HCT116 (cell line): Measurements from ENCODE around the gene ADARB2. TPM values are rescaled to one million over a fixed set of nuclear protein-coding genes. Genes with fewer than 3 reads are reported as not detected.

ENCODE experiments used
- ATAC-seq: fragments of 200-7000 bp; cut with Tn5 transposase; 2 replicates; pipeline ENCODE4 v1.9.1; 2020; ENCODE audit warnings: mild to moderate bottlenecking, moderate library complexity
- BruUV-seq: library from RNA; stranded (reverse); fragments of 400-500 nt; replicated peaks from 2 replicates; lab custom pipeline; 2021; lab: Mats Ljungman, UMichigan
- CTCF ChIA-PET: fragments of 300-600 bp; sonication (Branson Sonifier 250); formaldehyde crosslinking; loops from one replicate; lab custom pipeline; 2021; ENCODE audit warnings: antibody characterized with exemption; lab: Charles Lee
- POLR2A ChIA-PET: fragments of 300-600, 350-600 bp; sonication (Branson Sonifier 250); formaldehyde crosslinking; loops from one replicate; lab custom pipeline; 2021; ENCODE audit warnings: antibody characterized with exemption; lab: Charles Lee
- RAD21 ChIA-PET, 2 experiments: fragments of 300-600 bp; sonication (Branson Sonifier 250); formaldehyde crosslinking; loops; one replicate each; lab custom pipeline; 2023; ENCODE audit warnings: low total read pairs in 2 of 2; ENCODE audit not compliant: uncharacterized antibody in 2 of 2, unreplicated experiment in 2 of 2, low non-redundant PET in 1 of 2; lab: Charles Lee
- DNase-seq: peaks from one replicate; pipeline ENCODE4 v3.0.0-alpha.2; 2010; ENCODE audit warnings: low read depth, low spot score
- H2AFZ ChIP-seq: fragments of 200-600 bp; shearing (Covaris generic), sonication (generic); 2 replicates; pipeline ENCODE4 v1.6.1; 2017; ENCODE audit warnings: low read depth, mixed run types, mixed read lengths, antibody characterized with exemption, low read length; ENCODE audit not compliant: poor library complexity, severe bottlenecking
- H3K27ac ChIP-seq: 2 replicates; pipeline ENCODE4 v1.5.1; 2012; ENCODE audit warnings: low read depth, low read length
- H3K27me3 ChIP-seq: fragments of 200-600 bp; sonication (generic); 2 replicates; pipeline ENCODE4 v1.6.1; 2016; ENCODE audit warnings: mixed run types, low read length, mixed read lengths; ENCODE audit not compliant: insufficient read depth
- H3K36me3 ChIP-seq, 2 experiments: fragments of 200-500 bp in 1 of 2; fragments of 200-600 bp in 1 of 2; sonication (Bioruptor generic) in 1 of 2; sonication (generic) in 1 of 2; 2 replicates each; pipeline versions ENCODE4 v1.5.1 to v1.6.1; 2014 to 2016; ENCODE audit warnings: low read length in 2 of 2, inconsistent platforms in 1 of 2, mixed read lengths in 1 of 2, mixed run types in 1 of 2; ENCODE audit not compliant: insufficient read depth in 2 of 2, control insufficient read depth in 1 of 2
- H3K4me1 ChIP-seq, 2 experiments: fragments of 200-600 bp in 1 of 2; sonication (generic) in 1 of 2; 2 replicates each; pipeline versions ENCODE4 v1.5.1 to v1.6.1; 2012 to 2017; ENCODE audit warnings: low read length in 2 of 2, inconsistent platforms in 1 of 2, mild to moderate bottlenecking in 1 of 2, mixed read lengths in 1 of 2, mixed run types in 1 of 2, moderate library complexity in 1 of 2; ENCODE audit not compliant: insufficient read depth in 2 of 2, control insufficient read depth in 1 of 2
- H3K4me2 ChIP-seq: fragments of 200-600 bp; sonication (generic); 2 replicates; pipeline ENCODE4 v1.6.1; 2017; ENCODE audit warnings: mixed run types, low read length, mixed read lengths
- H3K4me3 ChIP-seq, 2 experiments: fragments of 200-600 bp in 1 of 2; sonication (generic) in 1 of 2; replicated peaks in 1 of 2; 2 replicates each; pipeline ENCODE4 v1.5.1; 2011 to 2016; ENCODE audit warnings: low read length in 2 of 2, control low read depth in 1 of 2, low read depth in 1 of 2, mild to moderate bottlenecking in 1 of 2, mixed read lengths in 1 of 2, mixed run types in 1 of 2
- H3K79me2 ChIP-seq: fragments of 200-600 bp; sonication (generic); 2 replicates; pipeline ENCODE4 v1.6.1; 2017; ENCODE audit warnings: mild to moderate bottlenecking, mixed run types, low read length, moderate library complexity, mixed read lengths; ENCODE audit not compliant: insufficient read depth
- H3K9ac ChIP-seq: fragments of 200-600 bp; sonication (generic); 2 replicates; pipeline ENCODE4 v1.6.1; 2016; ENCODE audit warnings: low read length, mixed read lengths
- H3K9me2 ChIP-seq: fragments of 200-600 bp; sonication (generic), shearing (Covaris generic); 2 replicates; pipeline ENCODE4 v1.6.1; 2017; ENCODE audit warnings: mixed run types, mild to moderate bottlenecking, moderate library complexity; ENCODE audit not compliant: insufficient read depth
- H3K9me3 ChIP-seq, 2 experiments: fragments of 200-500 bp in 1 of 2; fragments of 200-600 bp in 1 of 2; sonication (Bioruptor generic) in 1 of 2; sonication (generic) in 1 of 2; 2 replicates each; pipeline ENCODE4 v1.6.1; 2014 to 2017; ENCODE audit warnings: low read length in 2 of 2, mixed read lengths in 2 of 2, inconsistent platforms in 1 of 2, low read depth in 1 of 2, mild to moderate bottlenecking in 1 of 2, mixed run types in 1 of 2, moderate library complexity in 1 of 2; ENCODE audit not compliant: control insufficient read depth in 1 of 2, insufficient read depth in 1 of 2
- H4K20me1 ChIP-seq: fragments of 200-600 bp; sonication (generic), shearing (Covaris generic); 2 replicates; pipeline ENCODE4 v1.6.1; 2017; ENCODE audit warnings: mixed run types, mild to moderate bottlenecking, moderate library complexity; ENCODE audit not compliant: insufficient read depth
- CBX3 ChIP-seq: IDR thresholded peaks from 2 replicates; pipeline ENCODE4 v1.6.1; 2012; ENCODE audit warnings: low read depth
- CEBPB ChIP-seq: IDR thresholded peaks from 2 replicates; pipeline ENCODE4 v1.6.1; 2012; ENCODE audit warnings: low read depth
- EGR1 ChIP-seq: IDR thresholded peaks from 2 replicates; pipeline ENCODE4 v1.6.1; 2012; ENCODE audit warnings: low read depth
- ELF1 ChIP-seq: IDR thresholded peaks from 2 replicates; pipeline ENCODE4 v1.6.1; 2012; ENCODE audit warnings: low read depth, borderline replicate concordance
- EZH2 ChIP-seq: fragments of 200-600 bp; sonication (generic); IDR thresholded peaks from 2 replicates; pipeline ENCODE4 v1.6.1; 2017; ENCODE audit warnings: antibody characterized with exemption, mixed run types
- FOSL1 ChIP-seq: IDR thresholded peaks from 2 replicates; pipeline ENCODE4 v1.6.1; 2012; ENCODE audit warnings: low read depth
- POLR2AphosphoS5 ChIP-seq: IDR thresholded peaks from 2 replicates; pipeline ENCODE4 v1.6.1; 2011; ENCODE audit warnings: mild to moderate bottlenecking, low read depth, low read length, moderate library complexity
- RAD21 ChIP-seq: IDR thresholded peaks from 2 replicates; pipeline ENCODE4 v1.6.1; 2012; ENCODE audit warnings: low read depth, mild to moderate bottlenecking
- SIN3A ChIP-seq: IDR thresholded peaks from 2 replicates; pipeline ENCODE4 v1.6.1; 2012; ENCODE audit warnings: low read depth
- SP1 ChIP-seq: IDR thresholded peaks from 2 replicates; pipeline ENCODE4 v1.6.1; 2012; ENCODE audit warnings: low read depth
- SRF ChIP-seq: IDR thresholded peaks from 2 replicates; pipeline ENCODE4 v1.6.1; 2012; ENCODE audit warnings: low read depth
- TCF7L2 ChIP-seq: IDR thresholded peaks from 2 replicates; pipeline ENCODE4 v1.7.0; 2011; ENCODE audit warnings: borderline replicate concordance, inconsistent platforms; ENCODE audit not compliant: insufficient read depth, insufficient read length; ENCODE audit errors: extremely low read depth
- YY1 ChIP-seq: IDR thresholded peaks from 2 replicates; pipeline ENCODE4 v1.6.1; 2011; ENCODE audit warnings: low read length, low read depth, moderate library complexity, mild to moderate bottlenecking; ENCODE audit not compliant: insufficient replicate concordance; ENCODE audit errors: extremely low read depth
- ZFX ChIP-seq: fragments of 450-650 bp; IDR thresholded peaks from 2 replicates; pipeline ENCODE4 v1.6.1; 2017
- ZNF274 ChIP-seq: fragments of 200-500 bp; sonication (Bioruptor generic); IDR thresholded peaks from 2 replicates; pipeline ENCODE4 v1.6.1; 2014; ENCODE audit warnings: mild to moderate bottlenecking, low read depth, low read length, inconsistent platforms
- intact Hi-C: fragments of 100-400 bp; cut with micrococcal nuclease; formaldehyde crosslinking; loops from 2 replicates; pipeline ENCODE4 v1.10.0; 2022
- total RNA-seq: library from RNA; stranded (reverse); gene quantifications from one replicate; pipeline ENCODE4 v1.2.1, GENCODE V29; 2021; ENCODE audit not compliant: unreplicated experiment
- TF ChIP-seq, protein P1 (sequence below): IDR thresholded peaks from 2 replicates; pipeline ENCODE4 v1.6.1; 2012
- TF ChIP-seq, protein P2 (sequence below), 3 experiments: fragments of 200-600 bp in 1 of 3; sonication (generic) in 1 of 3; IDR thresholded peaks in 2 of 3; conservative IDR thresholded peaks in 1 of 3; 2 replicates each; pipeline ENCODE4 v1.5.1; 2012 to 2017; ENCODE audit warnings: low read depth in 2 of 3, low read length in 2 of 3, antibody characterized with exemption in 1 of 3, borderline replicate concordance in 1 of 3, control low read depth in 1 of 3, mild to moderate bottlenecking in 1 of 3, mixed read lengths in 1 of 3, mixed run types in 1 of 3, moderate library complexity in 1 of 3; ENCODE audit not compliant: insufficient read depth in 1 of 3
- TF ChIP-seq, protein P3 (sequence below): IDR thresholded peaks from 2 replicates; pipeline ENCODE4 v1.6.1; 2012
- TF ChIP-seq, protein P4 (sequence below): IDR thresholded peaks from 2 replicates; pipeline ENCODE4 v1.6.1; 2011; ENCODE audit warnings: mild to moderate bottlenecking, low read length, moderate library complexity; ENCODE audit not compliant: insufficient replicate concordance; ENCODE audit errors: extremely low read depth

The ADARB2 gene
- total RNA-seq, 1 experiment from 2014 or later: not detected

DNA sequence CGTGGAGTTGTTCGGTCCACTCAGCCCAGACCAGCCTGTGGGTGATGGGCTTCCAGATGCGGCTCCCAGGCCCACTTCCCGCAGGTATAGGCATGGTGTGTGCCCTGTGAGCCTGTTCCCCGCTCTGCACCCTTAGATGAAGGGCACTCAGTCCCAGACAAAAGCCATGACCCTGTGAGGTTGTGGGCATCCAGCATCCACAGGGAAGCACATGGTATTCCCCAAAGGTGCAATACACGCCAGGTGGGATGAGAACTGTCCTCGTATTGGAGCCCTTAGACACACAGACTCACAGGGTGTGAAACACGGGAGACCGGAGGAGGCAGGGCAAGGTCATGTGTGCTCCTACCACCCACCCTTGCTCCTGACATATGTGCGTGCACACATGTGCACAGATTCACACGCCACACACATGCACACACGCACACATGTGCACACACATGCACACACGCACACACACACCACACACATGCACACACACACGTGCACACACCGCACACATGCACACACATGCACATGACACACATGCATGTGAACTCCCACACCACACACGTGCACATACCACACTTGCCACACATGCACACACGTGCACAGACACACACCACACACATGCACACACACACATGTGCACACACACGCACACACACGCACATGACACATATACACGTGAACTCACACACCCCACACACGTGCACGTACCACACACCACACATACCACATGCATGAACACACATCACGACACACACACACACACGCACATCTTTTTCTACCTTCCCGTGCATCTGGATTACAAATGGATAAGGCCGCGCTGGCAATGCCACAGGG lies 361.8 kb downstream of the ADARB2 start (continued):
- TF ChIP-seq SRF: no peak
- no peak for TF ChIP-seq POLR2AphosphoS5

DNA sequence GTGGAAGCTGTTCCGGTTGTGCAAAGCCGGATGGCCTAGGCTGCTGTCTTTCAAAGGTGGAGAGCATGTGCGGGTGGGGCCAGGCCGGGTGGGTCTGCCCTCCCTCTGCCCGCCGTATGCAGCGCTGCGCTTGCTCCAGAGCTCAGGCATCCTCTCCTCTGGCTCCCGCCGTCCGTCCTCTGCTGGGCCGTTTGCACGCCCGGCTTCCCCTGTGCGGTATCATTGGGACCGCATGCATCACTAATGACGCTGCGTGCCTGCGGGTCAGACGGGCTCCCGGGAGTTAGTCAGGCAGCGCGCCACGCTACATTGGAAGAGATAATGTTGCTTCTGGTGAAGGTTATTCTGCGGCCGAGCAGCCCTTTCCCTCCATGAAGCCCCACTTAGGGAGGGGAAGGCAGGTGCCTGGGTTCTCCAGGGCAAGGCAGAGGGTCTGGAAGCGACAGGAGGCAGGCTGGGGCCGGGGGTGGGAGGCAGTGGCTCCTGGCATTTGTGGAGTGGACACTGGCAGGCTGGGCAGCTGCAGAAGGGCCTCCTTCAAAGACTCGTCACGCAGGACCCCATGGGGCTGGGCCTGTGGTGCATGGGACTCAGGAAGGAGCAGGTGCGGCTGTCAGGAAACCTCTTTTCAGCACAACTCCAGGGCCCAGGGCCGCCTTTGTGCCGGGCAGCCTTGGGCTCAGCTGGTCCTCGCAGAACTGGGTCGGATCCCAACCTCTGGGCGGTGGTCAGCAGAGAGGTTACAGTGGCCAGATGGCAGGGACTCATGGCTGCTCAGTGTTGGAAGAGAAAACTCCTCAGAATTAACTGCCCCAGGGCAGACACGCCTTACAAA lies 362.6 kb downstream of the ADARB2 start:
- no peaks in the 10 kb centered on the region for H3K79me2 ChIP-seq
- H3K27ac ChIP-seq: no peak overlapping the region
- no peaks in the 10 kb centered on the region for H3K4me1 ChIP-seq
- H3K27me3 ChIP-seq: peaks cover 36% of the 10 kb centered on the region
- H3K36me3 ChIP-seq: no peaks in the 10 kb centered on the region
- intact Hi-C loops: no loop called here
- H3K9me3 ChIP-seq: no peaks in the 10 kb centered on the region
- ATAC-seq (no peak), DNase-seq (no peak)
- no peak overlapping the region for H3K9ac ChIP-seq
- H3K4me2 ChIP-seq: no peak overlapping the region
- no peak for TF ChIP-seq CEBPB
- TF ChIP-seq, protein P1, sequence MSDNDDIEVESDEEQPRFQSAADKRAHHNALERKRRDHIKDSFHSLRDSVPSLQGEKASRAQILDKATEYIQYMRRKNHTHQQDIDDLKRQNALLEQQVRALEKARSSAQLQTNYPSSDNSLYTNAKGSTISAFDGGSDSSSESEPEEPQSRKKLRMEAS: no peak
- no peak for TF ChIP-seq SP1
- TF ChIP-seq EGR1: no peak
- no peak for TF ChIP-seq SRF
- no peak for TF ChIP-seq FOSL1
- no peak for TF ChIP-seq TCF7L2
- no peak for TF ChIP-seq ZFX
- TF ChIP-seq, protein P2, sequence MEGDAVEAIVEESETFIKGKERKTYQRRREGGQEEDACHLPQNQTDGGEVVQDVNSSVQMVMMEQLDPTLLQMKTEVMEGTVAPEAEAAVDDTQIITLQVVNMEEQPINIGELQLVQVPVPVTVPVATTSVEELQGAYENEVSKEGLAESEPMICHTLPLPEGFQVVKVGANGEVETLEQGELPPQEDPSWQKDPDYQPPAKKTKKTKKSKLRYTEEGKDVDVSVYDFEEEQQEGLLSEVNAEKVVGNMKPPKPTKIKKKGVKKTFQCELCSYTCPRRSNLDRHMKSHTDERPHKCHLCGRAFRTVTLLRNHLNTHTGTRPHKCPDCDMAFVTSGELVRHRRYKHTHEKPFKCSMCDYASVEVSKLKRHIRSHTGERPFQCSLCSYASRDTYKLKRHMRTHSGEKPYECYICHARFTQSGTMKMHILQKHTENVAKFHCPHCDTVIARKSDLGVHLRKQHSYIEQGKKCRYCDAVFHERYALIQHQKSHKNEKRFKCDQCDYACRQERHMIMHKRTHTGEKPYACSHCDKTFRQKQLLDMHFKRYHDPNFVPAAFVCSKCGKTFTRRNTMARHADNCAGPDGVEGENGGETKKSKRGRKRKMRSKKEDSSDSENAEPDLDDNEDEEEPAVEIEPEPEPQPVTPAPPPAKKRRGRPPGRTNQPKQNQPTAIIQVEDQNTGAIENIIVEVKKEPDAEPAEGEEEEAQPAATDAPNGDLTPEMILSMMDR (IDR thresholded peaks at IDR 0.05 in 2 of 3, conservative IDR thresholded peaks at IDR 0.05 in 1 of 3; ENCODE audit: borderline replicate concordance in 1 of 3, insufficient read depth in 1 of 3, low read depth in 2 of 3, low read length in 2 of 3): no peak
- TF ChIP-seq ZNF274: no peak
- TF ChIP-seq, protein P3, sequence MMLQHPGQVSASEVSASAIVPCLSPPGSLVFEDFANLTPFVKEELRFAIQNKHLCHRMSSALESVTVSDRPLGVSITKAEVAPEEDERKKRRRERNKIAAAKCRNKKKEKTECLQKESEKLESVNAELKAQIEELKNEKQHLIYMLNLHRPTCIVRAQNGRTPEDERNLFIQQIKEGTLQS: no peak
- TF ChIP-seq RAD21: no peak
- no peak for TF ChIP-seq SIN3A
- TF ChIP-seq, protein P4, sequence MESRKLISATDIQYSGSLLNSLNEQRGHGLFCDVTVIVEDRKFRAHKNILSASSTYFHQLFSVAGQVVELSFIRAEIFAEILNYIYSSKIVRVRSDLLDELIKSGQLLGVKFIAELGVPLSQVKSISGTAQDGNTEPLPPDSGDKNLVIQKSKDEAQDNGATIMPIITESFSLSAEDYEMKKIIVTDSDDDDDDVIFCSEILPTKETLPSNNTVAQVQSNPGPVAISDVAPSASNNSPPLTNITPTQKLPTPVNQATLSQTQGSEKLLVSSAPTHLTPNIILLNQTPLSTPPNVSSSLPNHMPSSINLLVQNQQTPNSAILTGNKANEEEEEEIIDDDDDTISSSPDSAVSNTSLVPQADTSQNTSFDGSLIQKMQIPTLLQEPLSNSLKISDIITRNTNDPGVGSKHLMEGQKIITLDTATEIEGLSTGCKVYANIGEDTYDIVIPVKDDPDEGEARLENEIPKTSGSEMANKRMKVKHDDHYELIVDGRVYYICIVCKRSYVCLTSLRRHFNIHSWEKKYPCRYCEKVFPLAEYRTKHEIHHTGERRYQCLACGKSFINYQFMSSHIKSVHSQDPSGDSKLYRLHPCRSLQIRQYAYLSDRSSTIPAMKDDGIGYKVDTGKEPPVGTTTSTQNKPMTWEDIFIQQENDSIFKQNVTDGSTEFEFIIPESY: no peak
- TF ChIP-seq EZH2: no peak
- no peak for TF ChIP-seq YY1
- TF ChIP-seq ELF1: no peak
- TF ChIP-seq CBX3: no peak
- H4K20me1 ChIP-seq: no peaks in the 10 kb centered on the region
- H2AFZ ChIP-seq: no peak overlapping the region
- no peak overlapping the region for H3K4me3 ChIP-seq
- BruUV-seq: no TSS peak
- CTCF ChIA-PET: no interaction called here
- H3K9me2 ChIP-seq: no peaks in the 10 kb centered on the region
- POLR2A ChIA-PET: no interaction called here
- RAD21 ChIA-PET: no interaction called here
